Measurements from ENCODE around the gene CIB2. TPM values are rescaled to one million over a fixed set of nuclear protein-coding genes. Genes with fewer than 3 reads are reported as not detected.

Gene CIB2
- polyA plus RNA-seq (2011; rRNA removed) (2.7 and 3.7 TPM in 2 replicates), polyA minus RNA-seq (2011; rRNA and poly(A)+ RNA removed) (3.3 and 3.9 TPM in 2 replicates)

- TF ChIP-seq CTCF (IDR thresholded peaks at IDR 0.05; ENCODE audit: low read depth, low read length) = peak; percentile 48
- Histone ChIP-seq H3K4me3 (ENCODE audit: low read depth, low read length) (peak within 1 kb of the TSS; percentile 74), H3K9me3 (ENCODE audit: control insufficient read depth, insufficient read depth, low read length) (no peaks in the 10 kb centered on the region; the same call in 1 of the 2 replicates), H3K27me3 (ENCODE audit: control insufficient read depth, insufficient read depth, low read length) (no peaks in the 10 kb centered on the region), H3K27ac (ENCODE audit: low read depth, low read length) (no peak within 1 kb of the TSS)
- DNase-seq (ENCODE audit: low read depth, low spot score) = peak; percentile 7
- POLR2A ChIA-PET = interaction anchor here (0.9 kb wide), 1 partner anchor 17 kb away, joined by 3 read pairs; the partner anchor contains the start of gene IDH3A
- CTCF ChIA-PET = interaction anchor here (0.6 to 2.5 kb wide), 12 partner anchors 14 to 291 kb away, joined by 3 to 30 read pairs (median 4); no protein-coding TSS in a partner anchor
Observed at GRCh38 chr15:78131295-78132061, at the start of gene CIB2. CIB2 (minus strand) TSS chr15:78131445; CDS start chr15:78131215, 230 bp downstream.

GRCh38 chr15:78179906-78180305 lies 48.7 kb upstream of the CIB2 start:
- H3K27me3 ChIP-seq (ENCODE audit: control insufficient read depth, insufficient read depth, low read length) = peaks cover 14% of the 10 kb centered on the region
- POLR2A ChIA-PET = no interaction called here
- no peak for TF ChIP-seq CTCF (IDR thresholded peaks at IDR 0.05; ENCODE audit: low read depth, low read length)
- CTCF ChIA-PET = no interaction called here
- peaks cover 4% of the 10 kb centered on the region; the same call in 1 of the 2 replicates for H3K9me3 ChIP-seq (ENCODE audit: control insufficient read depth, insufficient read depth, low read length)
- no peak overlapping the region for H3K27ac ChIP-seq (ENCODE audit: low read depth, low read length)
- no peak overlapping the region for H3K4me3 ChIP-seq (ENCODE audit: low read depth, low read length)
- DNase-seq (ENCODE audit: low read depth, low spot score) = no peak

- no peak overlapping the region for H3K4me3 ChIP-seq (ENCODE audit: low read depth, low read length)
- peaks cover 11% of the 10 kb centered on the region for H3K27me3 ChIP-seq (ENCODE audit: control insufficient read depth, insufficient read depth, low read length)
- DNase-seq (ENCODE audit: low read depth, low spot score) = no peak
- ChIA-PET POLR2A (no interaction called here), CTCF (no interaction called here)
- no peak for TF ChIP-seq CTCF (IDR thresholded peaks at IDR 0.05; ENCODE audit: low read depth, low read length)
- no peaks in the 10 kb centered on the region; the same call in 1 of the 2 replicates for H3K9me3 ChIP-seq (ENCODE audit: control insufficient read depth, insufficient read depth, low read length)
- H3K27ac ChIP-seq (ENCODE audit: low read depth, low read length) = no peak overlapping the region
Observed at GRCh38 chr15:78179286-78179840, 48.1 kb upstream of the CIB2 start.

- Histone ChIP-seq H3K9me3 (ENCODE audit: control insufficient read depth, insufficient read depth, low read length) (no peaks in the 10 kb centered on the region; the same call in 1 of the 2 replicates), H3K27ac (ENCODE audit: low read depth, low read length) (no peak overlapping the region), H3K27me3 (ENCODE audit: control insufficient read depth, insufficient read depth, low read length) (peaks cover 6% of the 10 kb centered on the region), H3K4me3 (ENCODE audit: low read depth, low read length) (no peak overlapping the region)
- no peak for TF ChIP-seq CTCF (IDR thresholded peaks at IDR 0.05; ENCODE audit: low read depth, low read length)
- ChIA-PET POLR2A (no interaction called here), CTCF (interaction anchor here (1.0 to 3.4 kb wide), 5 partner anchors 10 to 63 kb away, joined by 3 to 59 read pairs (median 3); no protein-coding TSS in a partner anchor)
- no peak for DNase-seq (ENCODE audit: low read depth, low spot score)
Observed at GRCh38 chr15:78178064-78178463, 46.8 kb upstream of the CIB2 start.

- DNase-seq (ENCODE audit: low read depth, low spot score) = no peak
- TF ChIP-seq CTCF (IDR thresholded peaks at IDR 0.05; ENCODE audit: low read depth, low read length) = peak; percentile 63
- Histone ChIP-seq H3K27ac (ENCODE audit: low read depth, low read length) (no peak overlapping the region), H3K9me3 (ENCODE audit: control insufficient read depth, insufficient read depth, low read length) (no peaks in the 10 kb centered on the region; the same call in 1 of the 2 replicates), H3K4me3 (ENCODE audit: low read depth, low read length) (no peak overlapping the region), H3K27me3 (ENCODE audit: control insufficient read depth, insufficient read depth, low read length) (peaks cover 4% of the 10 kb centered on the region)
- ChIA-PET CTCF (interaction anchor here (0.5 to 3.4 kb wide), 11 partner anchors 8 to 257 kb away, joined by 3 to 59 read pairs (median 3); no protein-coding TSS in a partner anchor), POLR2A (no interaction called here)
Observed at GRCh38 chr15:78177447-78177873, 46.2 kb upstream of the CIB2 start.

Data from AG04450 (cell line).